Right cardiac atrium (tissue), 5 donors: Measurements from ENCODE around the gene PRCP. TPM values are rescaled to one million over a fixed set of nuclear protein-coding genes. Genes with fewer than 3 reads are reported as not detected.
A peak's percentile ranks its signal among the peaks of the same experiment; 100 is the strongest.

Experiments
- ATAC-seq, 2 donors: fragments of 200-7000 bp; cut with Tn5 transposase; one replicate each; pipeline versions ENCODE4 v1.8.0 to v1.9.1; 2020; ENCODE audit warnings: moderate library complexity in 2 of 2, mild to moderate bottlenecking in 1 of 2
- DNase-seq, 3 donors: peaks; one replicate each; pipeline ENCODE4 v3.0.0-alpha.2; 2020
- H3K27ac ChIP-seq: one replicate; pipeline ENCODE4 v1.5.1; 2013; ENCODE audit warnings: mild to moderate bottlenecking, low read length, control low read depth, moderate library complexity
- H3K27me3 ChIP-seq: one replicate; pipeline ENCODE4 v1.6.1; 2013; ENCODE audit not compliant: control insufficient read depth, insufficient read depth
- H3K4me1 ChIP-seq: one replicate; pipeline ENCODE4 v1.6.1; 2013; ENCODE audit warnings: low read length; ENCODE audit not compliant: control insufficient read depth, insufficient read depth
- H3K4me3 ChIP-seq: one replicate; pipeline ENCODE4 v1.5.1; 2013; ENCODE audit warnings: low read length, control low read depth
- H3K9me3 ChIP-seq: one replicate; pipeline ENCODE4 v1.6.1; 2013; ENCODE audit warnings: low read length; ENCODE audit not compliant: control insufficient read depth
- WGBS: extraction: QIAGEN DNeasy Blood & Tissue Kit; methylation state at CpG from one replicate; pipeline ENCODE4 v1.1.7; 2013; 5-methylcytosine and 5-hydroxymethylcytosine counted together
- intact Hi-C, 4 donors: fragments of 100-400 bp; cut with DNase I; formaldehyde crosslinking; loops; one replicate each; pipeline versions ENCODE4 v1.11.0 to v1.14.0; 2022 to 2023
- polyA plus RNA-seq: library from polyadenylated mRNA; stranded (reverse); fragments of 200-250 nt; gene quantifications from one replicate; pipeline ENCODE4 v1.2.3, GENCODE V29; 2013
- total RNA-seq, 4 donors: library from RNA; stranded (reverse); fragmentation: NEBNext Ultra II Directional; extraction: Animal tissue kit (Norgen Biotek cat#: 25700); gene quantifications; one replicate each; pipeline ENCODE4 v1.2.1, GENCODE V29; 2021
- donor health status: healthy with polysubstance abuse.
- donor health status: DM: no; HTN: yes; CAD: no.
- donor health status: DM: no; HTN: no; CAD: no.
- donor health status: DM: no; HTN: yes; CAD: no; lungs with severe emphysema.
- donor health status: DM: yes; HTN: yes; CAD: no.

PRCP gene
- total and polyA plus RNA-seq, 5 donors: 69.1 to 100 (median 84.3) TPM

DNA sequence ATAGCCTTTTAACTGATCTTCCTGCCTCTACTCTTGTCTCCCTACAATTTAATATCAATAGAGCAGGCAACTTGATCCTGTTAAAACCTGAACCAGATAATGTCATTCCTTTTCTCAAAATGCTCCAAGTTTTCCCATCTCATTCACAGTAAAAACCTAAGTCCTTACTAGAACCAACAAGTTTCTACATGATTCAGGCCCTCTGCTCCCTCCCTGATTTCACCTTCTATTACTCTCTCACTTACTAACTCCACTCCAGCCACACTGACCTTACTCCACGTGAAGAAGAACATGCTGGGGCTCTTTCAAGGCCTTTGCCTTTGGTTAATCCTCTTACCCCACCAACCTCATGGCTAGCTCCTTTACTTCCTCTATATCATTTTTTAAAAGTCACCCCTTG lies 71.1 kb downstream of the PRCP start:
- H3K27ac ChIP-seq: no peak overlapping the region
- no peaks in the 10 kb centered on the region for H3K27me3 ChIP-seq
- H3K9me3 ChIP-seq: no peaks in the 10 kb centered on the region
- ATAC-seq (no peak), DNase-seq (no peak)
- no peak overlapping the region for H3K4me3 ChIP-seq
- no peaks in the 10 kb centered on the region for H3K4me1 ChIP-seq
- WGBS: 85% methylated on average over 1 of the region's 1 CpG
- intact Hi-C loops: no loop called here

DNA sequence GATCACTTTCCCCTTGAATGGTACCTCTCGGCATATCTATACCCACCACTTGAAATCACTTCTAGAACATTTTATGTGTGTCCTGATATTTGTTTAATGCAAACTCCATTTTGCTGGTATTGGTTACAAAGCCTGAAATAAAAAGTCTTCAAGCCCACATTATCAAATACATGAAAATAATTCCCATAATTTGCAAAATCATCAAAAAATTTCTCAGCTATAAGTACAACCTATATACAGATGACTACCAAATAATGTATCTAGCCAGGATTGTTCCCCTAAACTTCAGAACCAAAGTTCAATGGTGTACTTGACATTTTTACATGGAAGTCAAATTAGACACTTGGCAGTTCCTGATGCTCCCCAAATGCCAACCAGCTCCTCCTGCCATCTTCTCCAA lies 71.8 kb downstream of the PRCP start:
- ATAC-seq: no peak
- Histone ChIP-seq H3K27me3 (no peaks in the 10 kb centered on the region), H3K4me1 (no peaks in the 10 kb centered on the region), H3K4me3 (no peak overlapping the region), H3K27ac (no peak overlapping the region), H3K9me3 (no peaks in the 10 kb centered on the region)
- 90% methylated on average over 1 of the region's 1 CpG for WGBS
- no peak for DNase-seq
- intact Hi-C loops: no loop called here

DNA sequence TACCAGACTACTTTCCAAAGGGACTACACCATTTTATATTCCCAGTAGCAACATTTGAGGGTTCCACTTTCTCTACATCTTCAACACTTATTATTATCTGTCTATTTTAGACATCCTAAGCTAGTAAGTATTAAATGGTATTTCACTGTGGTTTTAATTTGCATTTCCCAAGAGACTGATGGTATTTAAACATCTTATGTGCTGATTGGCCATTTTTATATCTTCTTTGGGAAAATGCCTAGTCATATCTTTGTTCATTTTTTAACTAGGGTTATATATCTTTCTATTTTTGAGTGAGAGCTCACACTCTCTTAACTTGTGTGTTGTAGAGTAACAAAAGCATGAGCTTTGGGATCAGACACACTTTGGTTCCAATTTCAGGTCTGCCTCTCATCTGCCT lies 73.7 kb downstream of the PRCP start:
- intact Hi-C loops: no loop called here
- H3K4me3 ChIP-seq: no peak overlapping the region
- ATAC-seq (no peak), DNase-seq (no peak)
- H3K27me3 ChIP-seq: no peaks in the 10 kb centered on the region
- no peak overlapping the region for H3K27ac ChIP-seq
- H3K9me3 ChIP-seq: no peaks in the 10 kb centered on the region
- no peaks in the 10 kb centered on the region for H3K4me1 ChIP-seq

DNA sequence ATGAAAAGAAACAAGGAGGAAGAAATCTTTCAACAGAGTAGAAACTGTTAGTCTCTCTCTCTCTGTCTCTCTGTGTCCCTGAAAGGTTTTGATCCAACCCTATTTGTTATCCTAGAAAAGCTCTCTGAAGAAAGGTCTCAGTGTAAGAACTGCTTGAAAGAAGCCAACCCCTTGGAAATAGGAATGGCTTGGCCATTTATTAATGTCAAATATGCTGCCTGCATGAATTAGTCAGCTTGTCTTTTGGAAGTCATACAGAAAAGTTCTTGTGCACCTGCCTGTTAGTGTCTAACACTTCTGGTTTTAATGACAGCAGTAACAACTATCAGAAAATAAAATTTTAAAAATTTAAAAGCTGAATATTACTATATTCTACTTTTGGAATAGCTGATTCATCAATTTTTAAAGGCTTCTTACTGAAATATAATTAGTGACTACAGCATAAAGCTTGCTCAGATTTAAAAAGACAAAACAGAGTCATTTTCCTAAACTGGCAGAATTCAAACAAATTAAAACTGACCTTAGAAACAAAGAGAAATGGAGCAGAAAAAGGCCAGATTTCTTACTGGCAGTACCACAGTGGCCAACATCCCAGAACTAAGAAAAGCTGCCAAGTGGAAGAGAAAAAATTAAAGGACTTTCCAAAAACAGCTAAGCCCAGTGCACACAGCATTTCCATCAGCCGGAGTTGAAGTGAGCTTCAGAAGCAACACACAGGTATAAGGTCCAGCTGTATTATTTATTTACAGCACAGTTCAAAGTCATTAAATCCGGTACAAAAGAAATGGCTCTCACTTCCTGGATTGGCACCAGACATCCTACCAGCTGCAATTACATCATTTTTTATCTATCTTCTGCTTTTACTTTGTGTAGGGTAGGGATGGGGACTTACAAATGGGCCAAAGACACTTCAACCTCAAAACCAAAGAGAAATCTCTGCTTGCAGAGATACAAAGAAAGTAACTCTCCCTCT lies 76.3 kb downstream of the PRCP start:
- 29% methylated on average over 2 of the region's 2 CpGs for WGBS
- Histone ChIP-seq H3K4me1 (no peaks in the 10 kb centered on the region), H3K27me3 (no peaks in the 10 kb centered on the region), H3K9me3 (no peaks in the 10 kb centered on the region), H3K27ac (no peak overlapping the region), H3K4me3 (no peak overlapping the region)
- intact Hi-C loops: no loop called here
- peak in 1 of 2 donors; percentile 61 for ATAC-seq
- no peak for DNase-seq

DNA sequence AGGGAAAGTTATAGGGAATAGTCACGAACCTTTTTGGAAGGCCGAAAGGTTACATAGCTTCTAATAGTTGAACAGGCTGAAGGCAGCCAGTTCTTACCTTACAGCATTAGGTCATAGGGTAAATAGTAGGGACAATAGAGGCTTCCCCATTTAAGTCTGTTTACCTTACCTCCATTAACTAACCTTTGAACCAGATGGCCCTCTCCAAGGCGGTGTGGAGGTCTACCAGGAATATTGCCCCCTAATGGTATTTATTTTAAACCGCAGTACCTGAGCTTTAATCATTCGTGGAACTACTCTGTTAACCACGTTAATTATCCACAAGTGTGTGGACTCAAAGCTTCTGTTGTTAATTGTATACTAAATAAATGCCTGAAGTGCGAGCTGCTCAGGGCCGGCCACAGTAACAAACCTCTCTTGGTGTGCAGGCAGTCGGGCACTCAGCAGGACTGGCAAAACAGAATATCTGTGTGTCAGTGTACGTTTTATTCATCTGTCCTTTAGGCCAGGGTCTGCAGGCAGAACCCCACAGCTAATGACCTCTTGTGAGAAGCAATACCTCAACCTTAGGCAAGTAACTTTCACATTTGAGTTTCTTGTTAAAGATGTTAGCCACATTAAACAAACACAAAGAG lies 81.7 kb downstream of the PRCP start:
- no peak for DNase-seq
- Histone ChIP-seq H3K4me1 (no peaks in the 10 kb centered on the region), H3K9me3 (no peaks in the 10 kb centered on the region), H3K27me3 (no peaks in the 10 kb centered on the region), H3K27ac (no peak overlapping the region), H3K4me3 (no peak overlapping the region)
- intact Hi-C loops: loop anchor here in 1 of 4 donors (10.0 kb wide), 1 partner anchor 84 kb away; the partner anchor contains the start of gene FAM181B
- 88% methylated on average over 10 of the region's 10 CpGs for WGBS
- ATAC-seq: no peak

DNA sequence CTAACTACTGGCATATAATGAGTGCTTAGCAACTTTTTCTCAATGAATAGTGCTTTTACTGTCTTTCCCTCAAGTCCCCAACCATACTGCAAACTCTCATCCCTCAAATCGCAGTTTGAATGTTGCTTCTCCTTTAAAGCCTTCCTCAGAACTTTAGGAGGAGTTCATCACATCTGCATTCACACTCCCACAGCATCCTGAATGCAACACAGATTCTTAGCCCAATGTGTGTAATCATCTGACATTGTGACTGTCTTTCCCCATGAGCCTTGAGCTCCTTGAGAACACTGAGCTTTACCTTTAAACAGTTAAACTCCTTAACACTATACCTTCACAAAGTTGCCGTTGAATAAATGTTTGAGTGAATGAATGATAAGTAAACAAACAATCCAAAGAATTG lies 84.8 kb downstream of the PRCP start:
- no peaks in the 10 kb centered on the region for H3K4me1 ChIP-seq
- 58% methylated on average over 2 of the region's 2 CpGs for WGBS
- H3K27me3 ChIP-seq: no peaks in the 10 kb centered on the region
- DNase-seq (no peak), ATAC-seq (no peak)
- H3K4me3 ChIP-seq: no peak overlapping the region
- intact Hi-C loops: loop anchor here in 1 of 4 donors (10.0 kb wide), 1 partner anchor 81 kb away; the partner anchor contains the start of gene FAM181B
- no peaks in the 10 kb centered on the region for H3K9me3 ChIP-seq
- H3K27ac ChIP-seq: no peak overlapping the region

DNA sequence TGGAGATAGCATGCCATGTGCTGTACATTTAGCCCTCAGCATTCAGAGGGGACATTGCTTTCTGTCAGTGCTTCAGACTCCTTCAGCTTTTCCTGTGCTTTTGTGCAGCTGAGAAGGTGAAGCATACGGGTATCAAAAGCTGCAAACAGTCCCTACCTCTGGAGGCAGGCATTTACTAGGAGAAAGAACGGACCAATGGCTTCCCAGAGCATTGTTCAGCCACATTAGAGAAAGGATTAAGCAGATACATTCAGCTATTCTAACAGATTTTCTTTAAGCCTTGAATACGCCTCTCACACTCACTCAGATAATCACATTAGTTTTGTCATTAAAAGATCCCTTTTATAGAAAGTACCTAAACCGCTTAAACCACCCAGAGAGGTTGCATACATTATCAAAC lies 85.9 kb downstream of the PRCP start:
- WGBS: 73% methylated on average over 4 of the region's 4 CpGs
- DNase-seq: no peak
- H3K4me3 ChIP-seq: no peak overlapping the region
- H3K27me3 ChIP-seq: no peaks in the 10 kb centered on the region
- no peak for ATAC-seq
- H3K9me3 ChIP-seq: no peaks in the 10 kb centered on the region
- H3K27ac ChIP-seq: no peak overlapping the region
- intact Hi-C loops: loop anchor here in 1 of 4 donors (10.0 kb wide), 1 partner anchor 80 kb away; the partner anchor contains the start of gene FAM181B
- H3K4me1 ChIP-seq: no peaks in the 10 kb centered on the region

DNA sequence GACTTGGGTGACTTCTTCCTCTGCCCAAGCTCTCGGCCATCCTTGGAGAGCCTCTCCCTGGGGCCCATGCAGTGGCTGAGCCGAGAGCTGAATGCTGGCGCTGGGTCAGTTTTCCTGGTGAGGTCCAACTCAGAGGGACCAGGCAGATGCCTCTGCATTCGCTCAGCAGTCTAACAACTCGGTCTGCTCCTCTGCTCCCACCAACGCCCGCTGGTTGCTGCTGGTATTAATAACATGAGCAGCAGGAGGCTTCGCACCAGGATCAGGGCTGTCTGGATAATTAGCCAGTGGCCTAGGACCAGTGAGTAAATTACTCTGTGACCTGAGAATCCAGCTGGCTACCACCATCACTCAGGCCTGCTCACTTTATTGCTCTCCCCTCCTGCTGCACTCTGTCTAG lies 88.9 kb downstream of the PRCP start:
- ATAC-seq (no peak), DNase-seq (no peak)
- Histone ChIP-seq H3K27me3 (no peaks in the 10 kb centered on the region), H3K9me3 (no peaks in the 10 kb centered on the region), H3K27ac (no peak overlapping the region), H3K4me1 (no peaks in the 10 kb centered on the region), H3K4me3 (no peak overlapping the region)
- intact Hi-C loops: loop anchor here in 1 of 4 donors (10.0 kb wide), 1 partner anchor 77 kb away; the partner anchor contains the start of gene FAM181B
- 77% methylated on average over 8 of the region's 8 CpGs for WGBS

DNA sequence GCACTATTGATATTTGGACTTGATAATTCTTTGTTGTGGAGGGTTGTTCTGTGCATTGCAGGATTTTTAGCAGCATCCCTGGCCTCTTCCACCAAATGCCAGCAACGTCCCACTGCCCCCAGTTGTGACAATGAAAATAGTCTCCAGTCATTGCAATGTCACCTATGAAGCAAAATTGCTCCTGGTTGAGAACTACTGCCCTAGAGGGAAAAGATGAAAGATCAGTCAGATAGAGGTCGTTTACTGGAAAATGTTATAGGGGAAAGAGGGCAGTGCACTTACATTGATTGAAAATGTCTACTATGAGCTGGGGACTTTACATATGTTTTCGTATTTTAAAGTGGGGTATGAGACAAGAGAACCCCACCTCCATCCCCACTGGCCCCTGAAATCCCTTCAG lies 89.5 kb downstream of the PRCP start:
- no peaks in the 10 kb centered on the region for H3K27me3 ChIP-seq
- 76% methylated on average over 3 of the region's 3 CpGs for WGBS
- ATAC-seq: no peak
- no peaks in the 10 kb centered on the region for H3K4me1 ChIP-seq
- intact Hi-C loops: loop anchor here in 1 of 4 donors (10.0 kb wide), 1 partner anchor 76 kb away; the partner anchor contains the start of gene FAM181B
- no peak overlapping the region for H3K27ac ChIP-seq
- H3K9me3 ChIP-seq: no peaks in the 10 kb centered on the region
- no peak for DNase-seq
- H3K4me3 ChIP-seq: no peak overlapping the region

DNA sequence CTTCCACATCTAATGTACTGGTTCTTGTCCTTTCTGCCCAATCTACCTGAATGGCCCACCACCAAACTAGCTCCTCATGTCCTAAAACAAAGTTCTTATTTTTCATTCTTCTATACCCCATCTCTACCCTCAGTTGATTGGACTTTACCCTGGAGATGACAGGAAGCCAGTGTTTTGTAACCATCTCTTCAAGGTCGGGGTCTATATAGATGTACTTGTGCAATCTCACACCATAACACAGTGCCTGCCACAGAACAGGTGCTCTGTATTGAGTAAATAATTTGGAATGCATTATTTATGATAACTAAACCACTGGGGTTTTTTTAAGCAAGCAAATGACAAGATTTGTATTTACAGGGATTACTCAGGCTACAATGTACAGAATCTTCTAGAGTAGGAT lies 89.9 kb downstream of the PRCP start:
- WGBS: 82% methylated on average over 1 of the region's 1 CpG
- Histone ChIP-seq H3K27ac (no peak overlapping the region), H3K4me1 (no peaks in the 10 kb centered on the region), H3K4me3 (no peak overlapping the region), H3K9me3 (no peaks in the 10 kb centered on the region), H3K27me3 (no peaks in the 10 kb centered on the region)
- intact Hi-C loops: loop anchor here in 1 of 4 donors (10.0 kb wide), 1 partner anchor 76 kb away; the partner anchor contains the start of gene FAM181B
- DNase-seq (no peak), ATAC-seq (no peak)

DNA sequence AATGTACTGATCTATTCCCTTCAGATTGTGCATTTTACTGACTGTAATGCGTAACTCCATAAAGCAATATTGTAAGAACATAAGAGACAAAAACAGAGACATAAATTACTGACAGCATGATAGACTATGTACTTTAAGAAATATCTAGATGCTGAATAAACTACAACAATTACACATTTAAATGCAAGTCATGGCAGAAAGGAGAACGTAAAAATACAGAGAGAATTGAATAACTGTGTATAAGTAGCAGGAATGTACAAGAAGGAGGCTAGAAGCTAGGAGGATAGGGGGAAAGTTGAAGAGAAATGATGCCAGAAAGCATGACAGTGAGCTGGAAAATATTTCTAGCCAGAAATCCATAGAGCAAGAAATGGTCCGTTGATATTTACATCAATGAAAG lies 92.6 kb downstream of the PRCP start:
- Histone ChIP-seq H3K27me3 (no peaks in the 10 kb centered on the region), H3K4me1 (no peaks in the 10 kb centered on the region), H3K27ac (no peak overlapping the region), H3K9me3 (no peaks in the 10 kb centered on the region), H3K4me3 (no peak overlapping the region)
- DNase-seq (no peak), ATAC-seq (no peak)
- WGBS: 84% methylated on average over 3 of the region's 3 CpGs
- intact Hi-C loops: no loop called here
